ENCODE results near the gene C11orf86.
"Not testable (repeated sequence)": the region's sequence is repeated elsewhere in the genome, so short reads cannot be mapped to it uniquely, and the experiment has no call there.

Gene C11orf86

DNA sequence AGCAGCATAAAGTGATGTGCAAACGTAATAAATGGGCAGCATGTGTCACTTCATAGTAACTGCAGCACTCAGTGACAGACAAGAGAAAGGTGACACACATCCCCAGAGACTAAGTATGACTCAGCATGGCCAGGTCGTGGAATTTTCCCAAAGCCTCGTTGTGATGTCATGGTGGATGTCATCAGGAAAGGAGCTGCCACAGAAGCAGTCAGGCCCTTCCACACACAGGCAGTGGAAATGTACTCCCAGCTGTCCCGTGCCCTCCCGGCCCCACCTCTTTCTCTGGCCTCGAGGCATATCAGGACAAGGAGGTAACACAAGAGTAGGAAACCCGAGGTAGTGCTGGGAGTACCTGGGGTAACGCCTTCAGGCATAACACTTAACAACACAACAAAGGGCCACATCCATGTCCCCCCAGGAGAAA is 25.0 kb upstream of the C11orf86 start:
- Histone ChIP-seq H3K27ac (no peak overlapping the region), H3K9me3 (ENCODE audit: low read depth, low read length) (no peaks in the 10 kb centered on the region), H3K36me3 (ENCODE audit: insufficient read depth, low read length) (peaks cover 4% of the 10 kb centered on the region; the same call in 1 of the 2 replicates), H3K4me3 (no peak overlapping the region), H3K9ac (ENCODE audit: insufficient read length) (no peak overlapping the region)
- DNase-seq (ENCODE audit: low read depth, low spot score), result no peak
- TF ChIP-seq POLR2AphosphoS5 (IDR thresholded peaks at IDR 0.05; ENCODE audit: borderline replicate concordance, low read depth, low read length) (no peak), EZH2 (IDR thresholded peaks at IDR 0.05) (no peak), FOXP2 (optimal IDR thresholded peaks at IDR 0.05; ENCODE audit: control extremely low read depth, extremely low read length, insufficient read depth) (no peak)

DNA sequence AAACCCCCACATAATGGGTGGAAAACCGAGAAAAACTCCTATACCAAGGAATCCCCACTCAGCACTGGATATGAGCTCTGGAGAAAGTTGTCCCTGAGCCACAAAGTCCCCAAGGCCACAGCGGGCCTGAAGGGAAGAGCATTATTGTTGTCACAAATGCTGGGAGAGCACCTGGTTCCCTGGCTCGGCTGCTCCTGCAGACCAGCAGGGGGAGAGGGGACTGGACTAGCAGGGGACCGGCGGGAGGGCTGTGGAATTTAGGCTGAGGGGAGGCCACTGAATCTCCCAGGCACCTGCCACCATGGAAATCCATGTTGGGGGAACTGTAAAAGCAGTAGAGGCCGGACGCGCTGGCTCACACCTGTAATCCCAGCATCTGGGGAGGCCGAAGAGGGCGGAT is 24.0 kb upstream of the C11orf86 start:
- no peaks in the 10 kb centered on the region for H3K9me3 ChIP-seq (ENCODE audit: low read depth, low read length)

DNA sequence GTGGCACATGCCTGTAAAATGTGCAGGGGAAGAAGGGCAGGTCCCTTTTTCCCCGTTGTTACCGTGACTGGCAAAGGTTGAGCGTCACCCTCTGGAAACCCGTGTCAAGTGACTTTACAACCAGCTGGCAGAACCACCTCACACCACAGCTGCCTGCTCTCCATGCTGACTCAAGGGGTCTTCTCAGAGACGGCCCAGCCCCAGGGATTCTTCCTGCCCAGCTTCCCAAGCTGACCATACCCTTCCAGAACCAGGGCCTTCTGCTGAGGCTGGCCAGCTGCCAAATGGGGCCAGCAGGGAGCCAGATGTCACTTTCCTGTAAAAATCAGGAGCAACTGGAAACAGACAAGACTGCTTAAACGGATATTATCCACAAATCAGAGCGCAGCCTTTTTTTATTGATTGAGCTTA is 23.2 kb upstream of the C11orf86 start:
- TF ChIP-seq FOXP2 (optimal IDR thresholded peaks at IDR 0.05; ENCODE audit: control extremely low read depth, extremely low read length, insufficient read depth), result no peak
- no peak for TF ChIP-seq EZH2 (IDR thresholded peaks at IDR 0.05)
- no peak for TF ChIP-seq POLR2AphosphoS5 (IDR thresholded peaks at IDR 0.05; ENCODE audit: borderline replicate concordance, low read depth, low read length)
- H3K36me3 ChIP-seq (ENCODE audit: insufficient read depth, low read length), result peaks cover under 1% of the 10 kb centered on the region; the same call in 1 of the 2 replicates
- H3K27ac ChIP-seq, result peak overlapping the region; percentile 60
- no peak overlapping the region for H3K9ac ChIP-seq (ENCODE audit: insufficient read length)
- no peak overlapping the region for H3K4me3 ChIP-seq
- DNase-seq (ENCODE audit: low read depth, low spot score), result no peak
- no peaks in the 10 kb centered on the region for H3K9me3 ChIP-seq (ENCODE audit: low read depth, low read length)

More for the DNA sequence above, 24.0 kb upstream of the C11orf86 start:
- H3K36me3 ChIP-seq (ENCODE audit: insufficient read depth, low read length), result peaks cover 4% of the 10 kb centered on the region; the same call in 1 of the 2 replicates
- H3K9ac ChIP-seq (ENCODE audit: insufficient read length), result no peak overlapping the region
- TF ChIP-seq POLR2AphosphoS5 (IDR thresholded peaks at IDR 0.05; ENCODE audit: borderline replicate concordance, low read depth, low read length), result no peak
- TF ChIP-seq EZH2 (IDR thresholded peaks at IDR 0.05), result no peak
- no peak for TF ChIP-seq FOXP2 (optimal IDR thresholded peaks at IDR 0.05; ENCODE audit: control extremely low read depth, extremely low read length, insufficient read depth)
- DNase-seq (ENCODE audit: low read depth, low spot score), result no peak
- H3K4me3 ChIP-seq, result no peak overlapping the region
- no peak overlapping the region for H3K27ac ChIP-seq

DNA sequence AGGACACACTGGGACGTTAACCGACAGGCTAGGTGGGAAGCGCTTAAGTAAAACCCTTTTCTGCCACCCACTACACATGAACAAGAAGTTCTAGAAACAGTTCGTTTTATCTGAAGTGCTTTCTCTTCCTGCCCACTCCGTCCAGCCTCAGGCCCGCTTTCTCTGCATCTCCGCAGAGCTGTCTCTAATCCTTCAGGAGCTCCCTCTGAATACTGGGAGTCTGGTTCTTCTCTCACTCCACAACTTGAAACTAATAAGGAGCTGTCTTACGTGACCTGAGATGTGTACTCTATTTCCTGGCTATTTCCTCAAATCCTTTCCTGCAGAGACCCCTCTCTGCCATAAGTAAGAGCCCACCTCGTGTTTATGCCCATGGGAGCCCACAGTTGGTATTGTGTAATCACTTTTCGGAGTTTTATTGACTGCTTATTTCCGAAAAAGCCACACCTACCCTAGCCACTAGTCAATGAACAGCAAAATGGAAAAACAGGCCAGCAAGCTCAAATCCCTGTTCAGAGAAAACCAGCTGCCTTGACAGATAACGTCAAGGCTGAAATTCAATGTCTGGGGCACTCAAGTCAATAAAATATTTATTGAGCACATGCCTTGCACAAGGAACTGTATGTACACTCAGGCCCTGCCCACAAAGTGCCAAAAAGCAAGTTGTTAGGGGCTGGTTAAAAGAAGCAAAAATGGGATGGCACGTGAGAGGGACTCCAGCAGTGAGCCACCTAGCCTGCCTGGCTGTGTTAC is 21.8 kb upstream of the C11orf86 start:
- Histone ChIP-seq H3K4me3 (no peak overlapping the region), H3K27ac (peak overlapping the region; percentile 54), H3K36me3 (ENCODE audit: insufficient read depth, low read length) (no peaks in the 10 kb centered on the region), H3K9ac (ENCODE audit: insufficient read length) (peak overlapping the region; percentile 32), H3K9me3 (ENCODE audit: low read depth, low read length) (no peaks in the 10 kb centered on the region)
- no peak for TF ChIP-seq FOXP2 (optimal IDR thresholded peaks at IDR 0.05; ENCODE audit: control extremely low read depth, extremely low read length, insufficient read depth)
- no peak for TF ChIP-seq EZH2 (IDR thresholded peaks at IDR 0.05)
- no peak for TF ChIP-seq POLR2AphosphoS5 (IDR thresholded peaks at IDR 0.05; ENCODE audit: borderline replicate concordance, low read depth, low read length)
- DNase-seq (ENCODE audit: low read depth, low spot score), result no peak

DNA sequence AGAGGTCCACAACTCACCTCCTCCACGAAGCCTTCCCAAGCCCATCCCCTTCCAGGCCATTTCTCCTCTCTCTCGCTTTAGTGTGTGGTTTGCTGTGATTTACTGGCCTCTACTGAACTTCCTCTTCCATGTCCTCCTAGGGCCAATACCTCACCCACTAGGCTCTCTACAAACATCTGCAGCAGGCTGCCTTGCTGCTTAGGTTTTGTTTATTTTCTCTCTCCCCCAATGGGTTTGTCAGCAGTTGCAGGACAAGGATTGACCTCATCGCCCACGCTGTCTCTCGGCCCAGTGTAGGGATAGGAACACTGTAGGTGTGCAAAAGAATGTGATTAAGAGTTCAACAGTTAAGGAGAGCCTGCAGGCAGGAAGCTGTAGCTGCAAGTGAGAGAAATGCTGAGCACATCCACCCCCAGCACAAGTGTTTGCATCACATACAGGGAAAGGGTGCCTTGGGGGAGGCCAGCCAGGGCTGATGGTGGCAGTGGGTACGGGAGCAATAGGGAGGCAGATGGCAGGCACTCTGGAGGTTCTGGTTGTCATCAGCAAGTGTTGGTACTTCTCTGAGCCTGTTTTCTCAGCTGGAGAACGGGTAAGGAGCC is 18.3 kb upstream of the C11orf86 start:
- no peaks in the 10 kb centered on the region for H3K36me3 ChIP-seq (ENCODE audit: insufficient read depth, low read length)
- no peak overlapping the region for H3K27ac ChIP-seq
- no peaks in the 10 kb centered on the region for H3K9me3 ChIP-seq (ENCODE audit: low read depth, low read length)
- no peak overlapping the region for H3K9ac ChIP-seq (ENCODE audit: insufficient read length)
- no peak overlapping the region for H3K4me3 ChIP-seq
- TF ChIP-seq FOXP2 (optimal IDR thresholded peaks at IDR 0.05; ENCODE audit: control extremely low read depth, extremely low read length, insufficient read depth), result no peak
- TF ChIP-seq POLR2AphosphoS5 (IDR thresholded peaks at IDR 0.05; ENCODE audit: borderline replicate concordance, low read depth, low read length), result no peak
- TF ChIP-seq EZH2 (IDR thresholded peaks at IDR 0.05), result no peak
- no peak for DNase-seq (ENCODE audit: low read depth, low spot score)

DNA sequence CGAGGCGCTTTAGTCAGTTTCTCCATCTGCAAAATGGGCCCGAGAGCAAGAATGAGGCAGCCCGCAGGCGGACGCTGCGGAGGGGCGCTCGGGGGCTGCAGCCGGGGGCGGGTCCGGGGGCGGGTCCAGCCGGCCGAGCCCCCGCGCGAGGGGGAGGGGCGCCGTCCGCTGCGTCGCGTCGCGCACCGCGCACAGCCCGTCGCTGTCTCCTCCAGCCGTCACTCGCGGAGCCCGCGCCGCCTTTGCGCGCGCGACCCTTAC is 17.2 kb upstream of the C11orf86 start:
- H3K27ac ChIP-seq, result no peak overlapping the region
- no peak for TF ChIP-seq POLR2AphosphoS5 (IDR thresholded peaks at IDR 0.05; ENCODE audit: borderline replicate concordance, low read depth, low read length)
- TF ChIP-seq FOXP2 (optimal IDR thresholded peaks at IDR 0.05; ENCODE audit: control extremely low read depth, extremely low read length, insufficient read depth), result no peak
- no peak for TF ChIP-seq EZH2 (IDR thresholded peaks at IDR 0.05)

DNA sequence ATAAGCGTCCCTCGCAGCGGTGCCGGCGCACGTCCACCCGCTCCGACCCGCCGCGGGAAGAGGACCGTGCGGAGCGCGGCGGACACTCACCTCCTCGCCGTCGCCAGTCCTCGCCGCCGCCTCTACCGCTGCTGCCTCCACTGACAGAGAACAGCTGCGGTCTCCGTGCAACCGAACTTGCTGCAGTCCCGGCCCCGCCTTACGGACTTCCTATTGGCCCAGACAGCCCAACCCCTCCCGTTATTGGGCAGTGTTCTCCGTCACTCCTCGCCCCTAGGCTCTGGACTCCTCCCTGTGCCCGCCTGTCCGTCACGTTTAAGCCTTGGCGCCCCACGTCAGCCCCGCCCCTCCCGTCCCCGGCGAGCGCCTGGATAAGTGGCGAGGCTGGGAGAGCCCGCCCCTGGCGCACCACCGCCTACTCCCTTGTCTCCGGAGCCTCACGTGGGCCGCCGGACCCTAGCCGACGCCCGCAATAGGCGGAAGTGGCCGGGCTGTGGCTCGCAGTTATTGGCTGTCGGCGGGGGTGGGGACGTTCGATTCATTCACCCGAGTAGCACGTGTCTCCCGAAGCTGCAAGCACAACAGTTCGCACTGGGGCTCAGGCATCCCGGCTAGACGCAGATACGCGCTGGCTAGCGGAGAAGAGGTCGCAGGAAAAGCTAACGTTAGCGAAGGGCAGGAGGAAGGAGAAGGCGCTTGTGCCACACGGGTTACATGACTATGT is 16.7 kb upstream of the C11orf86 start, which contains the start of gene PC:
Gene PC (minus strand): TSS at position 152 of the 724 bp plus-strand sequence. CDS start 86,224 bp downstream, outside the sequence.
- H3K9ac ChIP-seq (ENCODE audit: insufficient read length), result peak within 1 kb of the TSS; percentile 63
- no peaks in the 10 kb centered on the region for H3K36me3 ChIP-seq (ENCODE audit: insufficient read depth, low read length)
- TF ChIP-seq POLR2AphosphoS5 (IDR thresholded peaks at IDR 0.05; ENCODE audit: borderline replicate concordance, low read depth, low read length) (peak; percentile 62), FOXP2 (optimal IDR thresholded peaks at IDR 0.05; ENCODE audit: control extremely low read depth, extremely low read length, insufficient read depth) (peak; percentile 22), EZH2 (IDR thresholded peaks at IDR 0.05) (no peak)
- H3K9me3 ChIP-seq (ENCODE audit: low read depth, low read length), result no peaks in the 10 kb centered on the region
- H3K27ac ChIP-seq, result no peak within 1 kb of the TSS
- DNase-seq (ENCODE audit: low read depth, low spot score), result peak; percentile 95
- H3K4me3 ChIP-seq, result peak within 1 kb of the TSS; percentile 91

More for the DNA sequence above, 17.2 kb upstream of the C11orf86 start:
- Histone ChIP-seq H3K9ac (ENCODE audit: insufficient read length) (no peak overlapping the region), H3K4me3 (peak overlapping the region; percentile 91), H3K36me3 (ENCODE audit: insufficient read depth, low read length) (no peaks in the 10 kb centered on the region), H3K9me3 (ENCODE audit: low read depth, low read length) (no peaks in the 10 kb centered on the region)
- DNase-seq (ENCODE audit: low read depth, low spot score), result no peak

DNA sequence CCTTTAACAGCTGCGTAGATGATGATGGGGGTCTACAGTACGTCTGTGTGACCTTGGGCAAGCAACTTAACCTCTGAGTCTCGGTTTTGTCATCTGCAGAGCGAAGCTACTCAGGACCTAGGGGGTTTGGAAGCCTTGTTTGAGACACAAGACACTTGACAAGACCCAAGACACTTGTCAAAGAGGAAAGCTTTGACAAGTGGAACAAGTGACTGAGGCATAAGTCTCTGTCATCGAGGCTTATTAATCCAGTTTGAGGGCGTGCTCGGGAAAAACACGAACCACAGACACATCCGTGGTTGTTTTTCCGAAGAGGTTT is 16.2 kb upstream of the C11orf86 start:
- Histone ChIP-seq H3K27ac (no peak overlapping the region), H3K9me3 (ENCODE audit: low read depth, low read length) (no peaks in the 10 kb centered on the region), H3K9ac (ENCODE audit: insufficient read length) (peak overlapping the region; percentile 63), H3K36me3 (ENCODE audit: insufficient read depth, low read length) (no peaks in the 10 kb centered on the region), H3K4me3 (peak overlapping the region; percentile 91)
- TF ChIP-seq POLR2AphosphoS5 (IDR thresholded peaks at IDR 0.05; ENCODE audit: borderline replicate concordance, low read depth, low read length) (no peak), FOXP2 (optimal IDR thresholded peaks at IDR 0.05; ENCODE audit: control extremely low read depth, extremely low read length, insufficient read depth) (no peak), EZH2 (IDR thresholded peaks at IDR 0.05) (no peak)
- no peak for DNase-seq (ENCODE audit: low read depth, low spot score)

DNA sequence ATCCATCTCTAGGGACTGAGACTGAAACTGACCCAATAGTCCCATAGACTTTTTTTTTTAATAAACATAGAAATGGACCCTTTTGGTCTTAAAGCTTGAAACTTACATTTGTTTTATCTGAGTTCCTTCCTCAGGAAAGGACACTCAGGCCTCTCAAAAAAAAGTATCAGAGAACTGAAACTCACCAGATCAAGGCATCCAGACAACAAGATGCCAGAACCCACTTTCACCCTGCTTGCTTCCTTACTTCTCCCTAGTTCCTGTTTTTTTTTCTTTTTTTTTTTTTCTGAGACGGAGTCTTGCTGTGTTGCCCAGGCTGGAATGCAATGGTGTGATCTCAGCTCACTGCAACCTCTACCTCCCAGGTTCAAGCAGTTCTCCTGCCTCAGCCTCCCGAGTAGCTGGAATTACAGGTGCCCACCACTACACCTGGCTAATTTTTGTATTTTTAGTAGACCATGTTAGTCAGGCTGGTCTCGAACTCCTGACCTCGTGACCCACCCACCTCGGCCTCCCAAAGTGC is 13.4 kb upstream of the C11orf86 start:
- H3K27ac ChIP-seq; H3K9ac ChIP-seq (ENCODE audit: insufficient read length); H3K9me3 ChIP-seq (ENCODE audit: low read depth, low read length); H3K36me3 ChIP-seq (ENCODE audit: insufficient read depth, low read length); DNase-seq (ENCODE audit: low read depth, low spot score); H3K4me3 ChIP-seq: not testable (repeated sequence)

Data from SK-N-MC (cell line).